Stimulated activated memory B cell treated with anti-CD40 and anti-IgM and Interleukin-4, amounts not matched to agents 10 μg/mL and 1 μg/mL and 100 μg/mL, for 72 hours (primary cell): Measurements from ENCODE around the gene DNAJC30.

Experiments used
- ATAC-seq: fragments of 150-1000 bp; cut with Tn5 transposase; 2 replicates; pipeline ENCODE4 v1.10.0; 2021
- H3K27ac Mint-ChIP-seq: one replicate; pipeline ENCODE4 v1.8.0; 2022; ENCODE audit warnings: mild to moderate bottlenecking, mixed read lengths
- H3K27me3 Mint-ChIP-seq: one replicate; pipeline ENCODE4 v1.8.0; 2022; ENCODE audit warnings: mixed read lengths
- H3K36me3 Mint-ChIP-seq: one replicate; pipeline ENCODE4 v1.8.0; 2022; ENCODE audit warnings: mixed read lengths
- H3K4me1 Mint-ChIP-seq: one replicate; pipeline ENCODE4 v1.8.0; 2022; ENCODE audit warnings: mixed read lengths
- H3K4me3 Mint-ChIP-seq: one replicate; pipeline ENCODE4 v1.8.0; 2022; ENCODE audit warnings: mild to moderate bottlenecking, moderate library complexity, mixed read lengths
- H3K9me3 Mint-ChIP-seq: one replicate; pipeline ENCODE4 v1.8.0; 2022; ENCODE audit warnings: mixed read lengths

The DNAJC30 gene

DNA sequence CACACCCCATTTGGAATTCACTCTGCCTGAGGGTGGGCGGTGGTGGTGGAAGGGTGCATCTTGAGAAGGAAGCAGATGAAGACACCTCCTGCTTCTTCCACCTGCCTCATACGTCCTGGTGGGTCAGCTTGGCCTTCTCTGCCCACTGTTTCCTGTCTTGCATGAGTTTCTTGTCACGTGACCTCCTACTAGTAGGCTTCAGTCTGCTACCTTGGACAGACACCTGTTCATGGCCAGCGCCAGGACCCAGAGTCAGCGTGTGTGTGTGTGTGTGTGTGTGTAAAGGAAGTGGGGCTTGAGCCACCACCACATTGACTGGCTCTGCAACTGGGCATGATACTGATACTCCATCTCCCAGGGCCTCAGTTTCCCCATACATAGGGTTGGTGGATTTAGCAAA is 32.7 kb downstream of the DNAJC30 start:
- H3K4me3 Mint-ChIP-seq: no peak overlapping the region
- no peaks in the 10 kb centered on the region for H3K36me3 Mint-ChIP-seq
- no peak overlapping the region for H3K27ac Mint-ChIP-seq
- peaks cover 2% of the 10 kb centered on the region for H3K9me3 Mint-ChIP-seq
- no peak for ATAC-seq
- peaks cover 19% of the 10 kb centered on the region for H3K4me1 Mint-ChIP-seq
- peaks cover 82% of the 10 kb centered on the region for H3K27me3 Mint-ChIP-seq

- Mint-ChIP-seq H3K9me3 (no peaks in the 10 kb centered on the region), H3K27ac (no peak overlapping the region), H3K36me3 (no peaks in the 10 kb centered on the region), H3K4me3 (peak overlapping the region; percentile 27), H3K4me1 (peaks cover 19% of the 10 kb centered on the region), H3K27me3 (peaks cover 81% of the 10 kb centered on the region)
- no peak for ATAC-seq
Observed at GRCh38 chr7:73649576-73649975, 33.7 kb downstream of the DNAJC30 start.

- no peaks in the 10 kb centered on the region for H3K9me3 Mint-ChIP-seq
- peaks cover 19% of the 10 kb centered on the region for H3K4me1 Mint-ChIP-seq
- H3K36me3 Mint-ChIP-seq: no peaks in the 10 kb centered on the region
- H3K4me3 Mint-ChIP-seq: peak overlapping the region; percentile 72
- H3K27ac Mint-ChIP-seq: peak overlapping the region; percentile 33
- no peak for ATAC-seq
- peaks cover 85% of the 10 kb centered on the region for H3K27me3 Mint-ChIP-seq
Observed at GRCh38 chr7:73648593-73649332, 34.5 kb downstream of the DNAJC30 start.

DNA sequence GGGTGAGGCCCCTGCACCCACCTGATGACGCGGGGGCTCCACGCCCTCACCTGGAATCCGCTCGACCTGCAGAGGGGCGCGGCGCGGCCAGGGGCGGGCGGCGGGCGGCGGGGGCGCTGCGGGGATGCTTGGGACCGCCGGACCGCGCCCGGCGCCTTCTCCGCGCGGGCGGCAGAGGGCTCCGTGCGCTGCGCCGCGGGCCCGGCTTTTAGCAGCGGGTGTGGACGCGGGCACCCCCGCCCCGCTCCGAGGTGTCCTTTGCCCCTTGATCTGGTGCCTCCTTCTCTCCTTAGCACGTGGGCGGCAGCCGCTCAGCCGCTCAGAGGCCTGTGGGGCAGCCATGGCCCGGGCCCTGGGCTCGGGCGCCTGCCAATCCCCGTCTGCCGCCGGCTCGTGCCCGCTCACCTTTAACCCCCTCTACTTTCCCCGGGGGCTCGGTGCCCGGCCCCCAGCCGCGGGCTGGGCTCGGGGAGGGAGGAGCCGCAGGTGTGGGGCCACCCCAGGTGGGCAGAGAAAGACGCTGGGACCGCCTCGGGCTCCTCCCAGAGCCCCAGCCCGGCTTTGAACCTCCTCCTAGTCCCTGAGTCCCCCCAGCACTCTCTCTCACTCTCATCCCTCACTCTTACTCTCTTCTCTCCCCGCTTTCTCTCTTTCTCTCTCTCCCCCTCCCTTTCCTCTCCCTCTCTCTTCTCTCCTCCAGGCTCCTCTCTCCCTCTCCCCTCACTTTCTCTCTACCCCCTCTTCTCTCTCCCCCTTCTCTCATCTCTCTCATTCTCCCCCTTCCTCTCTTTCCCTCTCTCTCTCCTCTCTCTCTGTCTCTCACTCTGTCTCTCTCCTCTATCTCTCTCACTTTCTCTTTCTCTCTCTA is 35.3 kb downstream of the DNAJC30 start:
- peaks cover 19% of the 10 kb centered on the region for H3K4me1 Mint-ChIP-seq
- peak overlapping the region; percentile 33 for H3K27ac Mint-ChIP-seq
- peaks cover 81% of the 10 kb centered on the region for H3K27me3 Mint-ChIP-seq
- peak; percentile 62 for ATAC-seq
- H3K4me3 Mint-ChIP-seq: peak overlapping the region; percentile 72
- no peaks in the 10 kb centered on the region for H3K9me3 Mint-ChIP-seq
- H3K36me3 Mint-ChIP-seq: no peaks in the 10 kb centered on the region

DNA sequence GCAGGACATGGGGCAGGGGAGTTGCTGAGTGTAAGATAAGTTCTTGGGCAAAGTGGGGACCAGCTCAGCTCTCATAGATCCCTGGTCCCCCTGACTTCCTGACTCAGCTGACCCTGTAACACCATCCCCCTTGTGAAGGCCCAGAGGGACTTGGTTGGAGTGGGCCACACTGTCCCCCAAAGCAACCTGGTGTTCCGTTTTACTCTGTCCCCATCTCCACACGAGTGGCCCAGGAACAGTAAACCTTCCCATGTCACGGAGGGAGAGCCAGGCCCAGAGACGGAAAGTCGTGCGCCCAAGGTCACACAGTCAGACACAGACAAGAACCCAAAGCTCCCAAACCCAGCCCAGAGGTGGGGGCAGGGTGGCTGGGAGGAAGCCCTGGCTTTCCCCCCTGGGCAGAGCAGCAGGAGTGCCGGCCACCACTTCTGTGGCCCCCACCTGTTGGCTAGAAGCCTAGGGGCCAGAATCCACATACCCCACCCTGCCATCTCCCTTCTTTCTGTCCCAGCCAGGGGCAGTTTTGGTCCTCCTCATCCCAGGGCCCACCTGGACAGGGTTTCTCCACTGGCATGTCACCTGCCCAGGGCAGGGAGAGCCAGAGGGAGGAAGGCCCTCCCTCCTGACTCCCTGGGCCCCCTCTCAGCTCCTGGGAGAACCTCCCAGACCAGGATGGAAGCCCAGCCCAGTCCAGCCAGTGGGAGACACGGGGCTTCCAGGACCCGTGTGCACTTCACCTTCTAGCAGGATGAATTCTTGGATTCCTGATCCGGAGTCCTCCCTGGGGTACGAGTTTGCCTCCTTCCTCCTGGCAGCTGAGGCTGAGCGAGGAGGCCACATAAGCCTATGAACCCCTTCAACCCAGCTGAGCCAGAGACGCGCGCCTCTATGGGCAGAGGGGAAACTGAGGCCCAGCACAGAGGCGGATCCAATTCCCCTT is 36.2 kb downstream of the DNAJC30 start:
- Mint-ChIP-seq H3K4me3 (no peak overlapping the region), H3K36me3 (no peaks in the 10 kb centered on the region), H3K4me1 (peaks cover 19% of the 10 kb centered on the region), H3K27ac (no peak overlapping the region), H3K9me3 (no peaks in the 10 kb centered on the region), H3K27me3 (peaks cover 72% of the 10 kb centered on the region)
- no peak for ATAC-seq

DNA sequence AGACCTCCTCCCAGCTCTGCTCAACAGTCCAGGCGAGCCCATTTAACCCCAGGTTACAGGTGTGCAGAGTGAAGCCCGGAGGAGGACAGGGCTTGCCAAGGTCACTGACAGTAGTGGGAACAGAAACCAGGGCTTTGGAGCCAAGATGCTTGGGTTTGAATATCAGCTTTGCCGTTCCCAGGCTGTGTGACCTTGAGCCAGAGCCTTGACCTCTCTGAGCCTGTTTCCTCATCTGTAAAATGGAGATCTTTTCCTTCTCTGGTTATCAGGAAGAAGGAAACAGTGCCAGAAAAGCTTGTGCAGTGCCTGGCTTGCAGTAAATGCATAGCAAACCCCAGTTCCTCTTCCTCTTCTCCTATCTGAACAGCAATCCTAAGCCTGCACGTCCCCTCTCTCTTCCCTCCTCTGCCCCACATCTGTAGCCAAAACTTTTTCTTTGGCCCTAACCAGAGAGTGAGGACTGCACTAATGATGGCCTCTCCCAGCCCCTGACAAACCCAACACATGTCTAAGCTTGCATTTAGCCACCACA is 37.5 kb downstream of the DNAJC30 start:
- H3K27ac Mint-ChIP-seq: no peak overlapping the region
- H3K9me3 Mint-ChIP-seq: no peaks in the 10 kb centered on the region
- H3K4me3 Mint-ChIP-seq: no peak overlapping the region
- peaks cover 19% of the 10 kb centered on the region for H3K4me1 Mint-ChIP-seq
- H3K27me3 Mint-ChIP-seq: peaks cover 58% of the 10 kb centered on the region
- ATAC-seq: no peak
- H3K36me3 Mint-ChIP-seq: no peaks in the 10 kb centered on the region

DNA sequence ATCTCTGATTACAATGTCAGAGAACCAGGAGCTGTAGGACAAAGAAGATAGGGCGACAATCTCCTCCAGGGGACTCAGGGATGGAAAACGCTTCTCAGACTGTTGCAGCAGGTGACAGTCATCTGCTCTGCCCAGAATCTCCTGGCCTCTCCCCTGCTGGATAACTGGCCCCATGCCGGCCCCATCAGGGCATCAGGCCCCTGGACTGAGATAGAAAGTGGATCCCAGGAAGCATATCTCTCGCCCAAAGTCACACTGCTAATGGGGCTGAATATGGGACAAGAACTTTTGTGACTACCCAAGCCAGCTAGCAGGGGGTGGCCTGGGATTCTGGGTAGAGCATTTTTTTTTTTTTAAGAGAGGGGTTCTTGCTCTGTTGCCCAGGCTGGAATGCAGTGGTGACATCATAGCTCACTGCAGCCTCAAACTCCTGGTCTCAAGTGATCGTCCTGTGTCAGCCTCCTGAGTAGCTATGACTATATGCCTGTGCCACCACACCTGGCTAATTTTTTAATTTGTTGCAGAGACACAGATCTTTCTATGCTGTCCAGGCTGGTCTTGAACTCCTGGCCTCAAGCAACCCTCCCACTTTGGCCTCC is 38.5 kb downstream of the DNAJC30 start:
- Mint-ChIP-seq H3K4me1 (peaks cover 19% of the 10 kb centered on the region), H3K36me3 (no peaks in the 10 kb centered on the region), H3K4me3 (no peak overlapping the region), H3K9me3 (no peaks in the 10 kb centered on the region), H3K27ac (no peak overlapping the region), H3K27me3 (peaks cover 49% of the 10 kb centered on the region)
- no peak for ATAC-seq

DNA sequence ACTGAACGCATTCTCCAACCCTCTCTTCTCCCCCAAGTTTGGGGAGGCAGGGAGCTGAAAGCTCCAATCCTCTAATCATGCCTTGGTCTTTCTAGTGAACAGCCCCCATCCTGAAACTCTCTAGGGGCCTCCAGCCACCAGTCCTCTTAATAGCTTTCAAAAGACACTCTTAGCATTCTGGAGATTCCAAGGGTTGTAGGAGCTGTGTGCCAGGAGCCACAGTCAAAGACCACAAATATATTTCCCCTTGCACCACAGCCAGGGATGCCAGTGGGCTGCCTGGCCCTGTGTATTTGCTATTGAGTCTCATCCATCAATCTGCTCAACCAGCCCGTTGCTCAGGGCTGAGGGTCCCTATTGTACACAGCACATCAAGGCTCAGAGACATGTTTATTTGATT is 40.4 kb downstream of the DNAJC30 start:
- H3K4me3 Mint-ChIP-seq: no peak overlapping the region
- H3K9me3 Mint-ChIP-seq: no peaks in the 10 kb centered on the region
- H3K27ac Mint-ChIP-seq: no peak overlapping the region
- no peaks in the 10 kb centered on the region for H3K4me1 Mint-ChIP-seq
- ATAC-seq: no peak
- no peaks in the 10 kb centered on the region for H3K36me3 Mint-ChIP-seq
- H3K27me3 Mint-ChIP-seq: peaks cover 44% of the 10 kb centered on the region

DNA sequence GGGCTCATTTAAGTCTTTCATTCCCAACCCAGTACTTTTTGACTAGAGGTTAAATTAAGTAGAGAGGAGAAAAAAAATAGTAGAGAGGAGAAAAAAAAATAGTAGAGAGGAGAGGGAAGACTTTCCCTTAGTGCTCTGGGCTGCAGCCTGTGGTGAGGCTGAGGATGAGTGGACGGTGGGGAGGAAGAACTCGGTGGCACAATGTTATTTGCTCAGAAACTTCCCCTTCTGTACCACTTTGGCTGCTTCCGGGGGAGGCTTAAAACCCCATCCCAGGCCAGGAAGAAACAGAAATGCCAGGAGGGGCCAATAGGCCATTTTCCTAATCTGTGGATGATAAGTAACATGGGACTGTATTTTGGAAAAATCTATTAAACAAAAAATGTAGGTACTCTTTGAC is 44.3 kb downstream of the DNAJC30 start:
- no peak overlapping the region for H3K4me3 Mint-ChIP-seq
- H3K4me1 Mint-ChIP-seq: no peaks in the 10 kb centered on the region
- H3K36me3 Mint-ChIP-seq: no peaks in the 10 kb centered on the region
- H3K27ac Mint-ChIP-seq: no peak overlapping the region
- H3K27me3 Mint-ChIP-seq: peaks cover 44% of the 10 kb centered on the region
- ATAC-seq: no peak
- no peaks in the 10 kb centered on the region for H3K9me3 Mint-ChIP-seq

GRCh38 chr7:73635428-73636200 is 47.6 kb downstream of the DNAJC30 start:
- Mint-ChIP-seq H3K4me1 (no peaks in the 10 kb centered on the region), H3K27me3 (peaks cover 68% of the 10 kb centered on the region), H3K27ac (no peak overlapping the region), H3K36me3 (no peaks in the 10 kb centered on the region), H3K9me3 (no peaks in the 10 kb centered on the region), H3K4me3 (no peak overlapping the region)
- no peak for ATAC-seq

GRCh38 chr7:73633844-73634243 is 49.4 kb downstream of the DNAJC30 start:
- H3K27ac Mint-ChIP-seq: no peak overlapping the region
- ATAC-seq: no peak
- no peak overlapping the region for H3K4me3 Mint-ChIP-seq
- no peaks in the 10 kb centered on the region for H3K9me3 Mint-ChIP-seq
- H3K4me1 Mint-ChIP-seq: no peaks in the 10 kb centered on the region
- no peaks in the 10 kb centered on the region for H3K36me3 Mint-ChIP-seq
- peaks cover 72% of the 10 kb centered on the region for H3K27me3 Mint-ChIP-seq

DNA sequence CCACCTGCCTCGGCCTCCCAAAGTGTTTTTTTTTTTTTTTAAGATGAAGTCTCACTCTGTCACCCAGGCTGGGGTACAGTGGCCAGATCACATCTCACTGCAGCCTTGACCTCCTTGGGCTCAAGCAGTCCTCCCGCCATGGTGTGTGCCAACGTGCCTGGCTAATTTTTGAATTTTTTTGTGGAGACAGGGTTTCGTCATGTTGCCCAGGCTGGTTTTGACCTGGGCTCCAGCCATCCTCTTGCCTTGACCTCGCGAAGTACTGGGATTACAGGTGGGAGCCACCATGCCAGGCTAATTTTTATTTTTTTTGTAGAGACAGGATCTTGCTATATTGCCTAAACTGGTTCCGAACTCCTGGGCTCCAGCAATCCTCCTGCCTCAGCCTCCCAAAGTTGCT is 49.9 kb downstream of the DNAJC30 start:
- peaks cover 72% of the 10 kb centered on the region for H3K27me3 Mint-ChIP-seq
- no peak overlapping the region for H3K27ac Mint-ChIP-seq
- no peaks in the 10 kb centered on the region for H3K4me1 Mint-ChIP-seq
- ATAC-seq: no peak
- no peaks in the 10 kb centered on the region for H3K9me3 Mint-ChIP-seq
- no peaks in the 10 kb centered on the region for H3K36me3 Mint-ChIP-seq
- no peak overlapping the region for H3K4me3 Mint-ChIP-seq

DNA sequence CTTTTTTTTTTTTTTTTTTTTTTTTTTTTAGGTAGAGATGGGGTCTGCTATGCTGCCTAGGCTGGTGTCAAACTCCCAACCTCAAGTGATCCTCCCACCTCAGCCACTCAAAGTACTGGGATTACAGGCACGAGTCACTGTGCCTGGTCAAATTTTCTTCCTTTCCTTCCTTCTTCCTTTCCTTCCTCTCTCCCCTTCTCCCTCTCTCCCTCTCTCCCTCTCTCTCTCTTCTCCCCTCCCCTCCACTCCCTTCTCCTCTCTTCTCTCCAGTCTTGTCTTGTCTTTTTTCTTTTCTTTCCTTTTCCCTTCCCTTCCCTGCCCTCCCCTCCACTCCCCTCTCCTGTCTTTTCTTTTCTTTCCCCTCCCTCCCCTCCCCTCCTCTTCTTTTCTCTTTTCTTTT is 51.7 kb downstream of the DNAJC30 start:
- no peaks in the 10 kb centered on the region for H3K4me1 Mint-ChIP-seq
- no peaks in the 10 kb centered on the region for H3K36me3 Mint-ChIP-seq
- no peaks in the 10 kb centered on the region for H3K9me3 Mint-ChIP-seq
- H3K27me3 Mint-ChIP-seq: peaks cover 72% of the 10 kb centered on the region
- ATAC-seq: no peak
- no peak overlapping the region for H3K4me3 Mint-ChIP-seq
- no peak overlapping the region for H3K27ac Mint-ChIP-seq
